Lung (tissue), 12 donors: ENCODE data around the gene ELMOD3. TPM values are rescaled to one million over a fixed set of nuclear protein-coding genes. Genes with fewer than 3 reads are reported as not detected.

Experiments
- ATAC-seq: fragments of 200-7000 bp; cut with Tn5 transposase; one replicate; pipeline ENCODE4 v1.9.1; 2020; ENCODE audit warnings: moderate number of reproducible peaks; ENCODE audit not compliant: insufficient read depth, low FRiP score
- DNase-seq, 3 donors: peaks; one replicate each; pipeline ENCODE4 v3.0.0-alpha.2; 2013 to 2017
- H3K27ac ChIP-seq, 2 donors: one replicate each; pipeline ENCODE4 v1.5.1; 2013; ENCODE audit warnings: mild to moderate bottlenecking in 2 of 2, moderate library complexity in 2 of 2, control low read depth in 1 of 2, inconsistent platforms in 1 of 2, low read depth in 1 of 2, low read length in 1 of 2
- H3K27me3 ChIP-seq, 3 donors: one replicate each; pipeline ENCODE4 v1.5.1; 2013; ENCODE audit warnings: low read length in 2 of 3; ENCODE audit not compliant: control insufficient read depth in 3 of 3, insufficient read depth in 3 of 3
- H3K36me3 ChIP-seq, 4 donors: one replicate each; pipeline ENCODE4 v1.5.1; 2013; ENCODE audit warnings: low read length in 4 of 4, mild to moderate bottlenecking in 1 of 4, moderate library complexity in 1 of 4; ENCODE audit not compliant: control insufficient read depth in 4 of 4, insufficient read depth in 4 of 4
- H3K4me1 ChIP-seq, 5 donors: one replicate each; pipeline ENCODE4 v1.5.1; 2013; ENCODE audit warnings: low read length in 5 of 5, mild to moderate bottlenecking in 2 of 5, moderate library complexity in 1 of 5; ENCODE audit not compliant: control insufficient read depth in 5 of 5, insufficient read depth in 5 of 5
- H3K4me3 ChIP-seq: one replicate; pipeline ENCODE4 v1.5.1; 2013; ENCODE audit warnings: mild to moderate bottlenecking, control low read depth, moderate library complexity
- H3K9ac ChIP-seq, 2 donors: one replicate each; pipeline ENCODE4 v1.5.1; 2013; ENCODE audit warnings: low read length in 2 of 2, control low read depth in 1 of 2; ENCODE audit not compliant: insufficient read depth in 1 of 2
- H3K9me3 ChIP-seq, 4 donors: one replicate each; pipeline ENCODE4 v1.5.1; 2013; ENCODE audit warnings: low read length in 3 of 4, mild to moderate bottlenecking in 1 of 4, moderate library complexity in 1 of 4; ENCODE audit not compliant: control insufficient read depth in 4 of 4, insufficient read depth in 3 of 4
- CTCF ChIP-seq: IDR thresholded peaks from 2 replicates; pipeline ENCODE4 v1.5.1; 2012; ENCODE audit warnings: mild to moderate bottlenecking; ENCODE audit errors: control extremely low read depth, extremely low read depth
- WGBS, 2 donors: extraction: QIAGEN DNeasy Blood & Tissue Kit; methylation state at CpG; one replicate each; pipeline ENCODE4 v1.1.7; 2013; 5-methylcytosine and 5-hydroxymethylcytosine counted together
- polyA plus RNA-seq, 2 donors: library from polyadenylated mRNA; stranded (reverse); fragments of 200-250 nt; gene quantifications; one replicate each; pipeline ENCODE4 v1.2.1, GENCODE V29; 2013
- total RNA-seq, 2 donors: library from RNA; depleted of rRNA in 1 of 2; stranded (reverse); fragments of >200 nt in 1 of 2; gene quantifications; one replicate each; pipeline ENCODE4 v1.2.1, GENCODE V29; 2014 to 2021
- donor health status: control.
- donor health status: control.
- donor health status: Bipolar disorder and iron deficiency.
- donor health status: healthy.
- donor health status: DM: yes; HTN: yes; CAD: no.

Gene ELMOD3
- total and polyA plus RNA-seq, 4 donors = 11.9 to 26.5 (median 14.7) TPM

DNA sequence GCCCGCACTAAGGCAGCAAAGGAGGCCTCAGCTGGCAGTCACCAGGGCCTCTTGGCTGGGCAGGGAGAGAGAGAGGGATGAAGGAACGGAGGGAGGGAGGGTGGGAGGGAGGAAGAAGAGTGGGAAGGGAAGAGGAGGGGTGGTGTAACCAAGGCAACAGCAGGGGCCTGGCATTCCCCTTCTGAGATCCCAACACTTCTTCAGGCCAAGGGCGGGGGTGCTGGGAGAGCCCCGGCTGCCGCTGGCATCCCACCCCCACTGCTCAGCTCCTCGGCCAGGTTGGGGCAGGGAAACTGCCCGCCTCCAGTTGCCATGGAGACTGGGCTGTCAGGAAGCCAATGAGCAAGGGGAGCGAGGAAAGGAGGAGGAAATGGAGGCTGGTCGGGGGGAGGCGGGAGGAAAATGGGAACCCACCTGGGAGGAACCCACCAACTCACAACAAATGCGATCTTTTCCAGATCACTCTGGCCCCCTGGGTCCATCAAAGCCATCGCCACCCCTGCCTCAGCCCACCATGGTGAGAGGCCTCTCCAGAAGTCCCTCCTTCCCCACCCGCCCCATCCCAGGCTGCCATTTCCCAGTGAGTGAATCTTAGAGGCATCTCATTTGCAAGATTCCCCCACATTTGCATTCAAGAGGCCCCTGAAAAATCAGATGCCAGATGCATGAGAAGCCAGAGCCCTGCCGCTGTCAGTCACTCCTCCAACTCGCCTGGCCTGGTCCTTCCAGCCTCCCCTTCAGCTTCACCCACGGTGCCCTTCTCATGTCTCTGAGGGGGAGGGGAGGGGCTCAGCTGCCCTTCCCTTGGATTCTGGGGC is 76.4 kb downstream of the ELMOD3 start:
- WGBS, 2 donors = 80% methylated on average over 16 of the region's 16 CpGs
- ATAC-seq (no peak), DNase-seq (peak; percentile 70 to 75 (median 73))
- TF ChIP-seq CTCF = no peak
- peaks cover 0 to 25% (median 7%) of the 10 kb centered on the region in 5 donors for H3K4me1 ChIP-seq
- H3K9ac ChIP-seq = no peak overlapping the region
- H3K36me3 ChIP-seq = no peaks in the 10 kb centered on the region
- H3K27ac ChIP-seq = no peak overlapping the region
- H3K9me3 ChIP-seq = no peaks in the 10 kb centered on the region
- no peaks in the 10 kb centered on the region for H3K27me3 ChIP-seq
- no peak overlapping the region for H3K4me3 ChIP-seq

- ATAC-seq (no peak), DNase-seq (no peak)
- Histone ChIP-seq H3K36me3 (no peaks in the 10 kb centered on the region), H3K4me3 (no peak overlapping the region), H3K4me1 (peaks cover 0 to 26% (median 12%) of the 10 kb centered on the region in 5 donors), H3K9me3 (no peaks in the 10 kb centered on the region), H3K9ac (no peak overlapping the region), H3K27ac (no peak overlapping the region), H3K27me3 (no peaks in the 10 kb centered on the region)
- WGBS, 2 donors = 87 to 89% methylated on average over 10 of the region's 10 CpGs
- TF ChIP-seq CTCF = no peak
Measured at GRCh38 chr2:85431570-85432205, 77.1 kb downstream of the ELMOD3 start.

- 61 to 79% methylated on average over 6 of the region's 6 CpGs for WGBS, 2 donors
- Histone ChIP-seq H3K9me3 (no peaks in the 10 kb centered on the region), H3K9ac (no peak overlapping the region), H3K4me3 (no peak overlapping the region), H3K27ac (peak overlapping the region; percentile 15 to 68), H3K4me1 (peaks cover 0 to 39% (median 23%) of the 10 kb centered on the region in 5 donors), H3K27me3 (no peaks in the 10 kb centered on the region), H3K36me3 (no peaks in the 10 kb centered on the region)
- DNase-seq = peak; percentile 92 to 94 (median 92)
- no peak for TF ChIP-seq CTCF
- peak; percentile 9 for ATAC-seq
Measured at GRCh38 chr2:85433511-85434089, 79.0 kb downstream of the ELMOD3 start.
